Endodermal cell (in vitro differentiated cells): Measurements from ENCODE around the gene HIF1A. TPM values are rescaled to one million over a fixed set of nuclear protein-coding genes. Genes with fewer than 3 reads are reported as not detected.

Experiments used
- DNase-seq: peaks from one replicate; pipeline ENCODE4 v3.0.0-alpha.2; 2017
- H3K27ac ChIP-seq: 2 replicates; pipeline ENCODE4 v1.5.1; 2013; ENCODE audit warnings: mild to moderate bottlenecking, low read depth, low read length, moderate library complexity
- H3K27me3 ChIP-seq: 2 replicates; pipeline ENCODE4 v1.6.1; 2013; ENCODE audit warnings: mild to moderate bottlenecking, low read length, moderate library complexity; ENCODE audit not compliant: insufficient read depth, control insufficient read depth, poor library complexity, severe bottlenecking
- H3K36me3 ChIP-seq: 2 replicates; pipeline ENCODE4 v1.7.0; 2013; ENCODE audit warnings: mild to moderate bottlenecking, low read length, moderate library complexity; ENCODE audit not compliant: control insufficient read depth, insufficient read depth
- H3K4me1 ChIP-seq: one replicate; pipeline ENCODE4 v1.7.0; 2013; ENCODE audit warnings: low read length; ENCODE audit not compliant: control insufficient read depth, insufficient read depth
- H3K4me3 ChIP-seq: 2 replicates; pipeline ENCODE4 v1.5.1; 2013; ENCODE audit warnings: mild to moderate bottlenecking, low read length, moderate library complexity
- H3K9ac ChIP-seq: 2 replicates; pipeline ENCODE4 v1.6.1; 2013; ENCODE audit warnings: mild to moderate bottlenecking, low read length, moderate library complexity; ENCODE audit not compliant: poor library complexity, severe bottlenecking; ENCODE audit errors: extremely low read depth
- H3K9me3 ChIP-seq: 2 replicates; pipeline ENCODE4 v1.6.1; 2013; ENCODE audit warnings: mild to moderate bottlenecking, low read length, moderate library complexity; ENCODE audit not compliant: control insufficient read depth
- H3K27ac Mint-ChIP-seq: 2 replicates; pipeline ENCODE4 v1.8.0; 2020; ENCODE audit warnings: mixed read lengths
- H3K27me3 Mint-ChIP-seq: 2 replicates; pipeline ENCODE4 v1.8.0; 2021; ENCODE audit warnings: mild to moderate bottlenecking, mixed read lengths; ENCODE audit not compliant: insufficient read depth
- H3K36me3 Mint-ChIP-seq: 2 replicates; pipeline ENCODE4 v1.8.0; 2020; ENCODE audit warnings: low read depth, mixed read lengths
- H3K4me1 Mint-ChIP-seq: 2 replicates; pipeline ENCODE4 v1.8.0; 2020; ENCODE audit warnings: mixed read lengths
- H3K4me3 Mint-ChIP-seq: 2 replicates; pipeline ENCODE4 v1.8.0; 2020; ENCODE audit warnings: mild to moderate bottlenecking, moderate library complexity, mixed read lengths
- H3K9me3 Mint-ChIP-seq: 2 replicates; pipeline ENCODE4 v1.8.0; 2020; ENCODE audit warnings: mild to moderate bottlenecking, mixed read lengths
- WGBS, 2 experiments: methylation state at CpG; one replicate each; pipeline versions ENCODE4 v1.1.5 to v1.1.7; 2013; ENCODE audit warnings: missing lambda C conversion rate in 2 of 2, mixed read lengths in 1 of 2; ENCODE audit not compliant: insufficient coverage in 1 of 2, insufficient read length in 1 of 2; 5-methylcytosine and 5-hydroxymethylcytosine counted together
- total RNA-seq, 2 donors: library from RNA; stranded (reverse); fragmentation: NEBNext Ultra II Directional in 1 of 2; extraction: Animal tissue kit (Norgen Biotek cat#: 25700) in 1 of 2; gene quantifications; 2 replicates in 1 of 2; 3 replicates in 1 of 2; pipeline ENCODE4 v1.2.1, GENCODE V29; 2021
- TF ChIP-seq, protein P1 (sequence below): fragments of 200-600 bp; sonication (generic); conservative IDR thresholded peaks from 2 replicates; pipeline ENCODE4 v1.5.0; 2021; ENCODE audit warnings: antibody characterized with exemption, mild to moderate bottlenecking

Gene HIF1A
- total RNA-seq, 2 donors from 2014 or later: 201 to 227 TPM

DNA sequence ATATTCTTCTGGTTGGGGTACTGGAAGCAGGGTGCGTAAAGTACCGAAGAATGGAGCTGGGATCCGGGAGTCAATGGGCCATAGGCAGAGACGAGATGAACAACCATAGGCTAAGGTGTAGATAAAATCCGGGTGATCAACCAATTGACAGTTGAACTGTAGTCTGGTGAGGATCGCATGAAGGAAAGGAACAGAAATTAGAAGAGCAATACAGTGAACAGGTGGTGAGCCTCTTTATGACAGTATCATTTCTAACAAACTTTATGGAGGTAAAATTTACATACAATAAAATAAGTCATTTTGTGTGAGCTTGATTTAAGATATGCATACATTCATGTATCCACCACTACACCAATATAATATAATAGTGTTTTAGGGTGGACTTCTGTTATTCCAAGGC lies 13.9 kb upstream of the HIF1A start:
- Histone ChIP-seq H3K4me3 (no peak overlapping the region), H3K36me3 (no peaks in the 10 kb centered on the region), H3K27ac (no peak overlapping the region), H3K27me3 (no peaks in the 10 kb centered on the region), H3K9ac (no peak overlapping the region), H3K4me1 (peaks cover 7% of the 10 kb centered on the region), H3K9me3 (no peaks in the 10 kb centered on the region)
- no peak for DNase-seq
- 91 to 93% methylated on average over 5 to 6 of the region's 6 CpGs for WGBS, 2 experiments
- no peaks in the 10 kb centered on the region for H3K36me3 Mint-ChIP-seq
- no peak overlapping the region for H3K27ac Mint-ChIP-seq
- peaks cover 16% of the 10 kb centered on the region for H3K4me1 Mint-ChIP-seq
- no peaks in the 10 kb centered on the region for H3K27me3 Mint-ChIP-seq
- H3K4me3 Mint-ChIP-seq: no peak overlapping the region
- no peaks in the 10 kb centered on the region for H3K9me3 Mint-ChIP-seq
- TF ChIP-seq, protein P1, sequence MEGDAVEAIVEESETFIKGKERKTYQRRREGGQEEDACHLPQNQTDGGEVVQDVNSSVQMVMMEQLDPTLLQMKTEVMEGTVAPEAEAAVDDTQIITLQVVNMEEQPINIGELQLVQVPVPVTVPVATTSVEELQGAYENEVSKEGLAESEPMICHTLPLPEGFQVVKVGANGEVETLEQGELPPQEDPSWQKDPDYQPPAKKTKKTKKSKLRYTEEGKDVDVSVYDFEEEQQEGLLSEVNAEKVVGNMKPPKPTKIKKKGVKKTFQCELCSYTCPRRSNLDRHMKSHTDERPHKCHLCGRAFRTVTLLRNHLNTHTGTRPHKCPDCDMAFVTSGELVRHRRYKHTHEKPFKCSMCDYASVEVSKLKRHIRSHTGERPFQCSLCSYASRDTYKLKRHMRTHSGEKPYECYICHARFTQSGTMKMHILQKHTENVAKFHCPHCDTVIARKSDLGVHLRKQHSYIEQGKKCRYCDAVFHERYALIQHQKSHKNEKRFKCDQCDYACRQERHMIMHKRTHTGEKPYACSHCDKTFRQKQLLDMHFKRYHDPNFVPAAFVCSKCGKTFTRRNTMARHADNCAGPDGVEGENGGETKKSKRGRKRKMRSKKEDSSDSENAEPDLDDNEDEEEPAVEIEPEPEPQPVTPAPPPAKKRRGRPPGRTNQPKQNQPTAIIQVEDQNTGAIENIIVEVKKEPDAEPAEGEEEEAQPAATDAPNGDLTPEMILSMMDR: no peak

DNA sequence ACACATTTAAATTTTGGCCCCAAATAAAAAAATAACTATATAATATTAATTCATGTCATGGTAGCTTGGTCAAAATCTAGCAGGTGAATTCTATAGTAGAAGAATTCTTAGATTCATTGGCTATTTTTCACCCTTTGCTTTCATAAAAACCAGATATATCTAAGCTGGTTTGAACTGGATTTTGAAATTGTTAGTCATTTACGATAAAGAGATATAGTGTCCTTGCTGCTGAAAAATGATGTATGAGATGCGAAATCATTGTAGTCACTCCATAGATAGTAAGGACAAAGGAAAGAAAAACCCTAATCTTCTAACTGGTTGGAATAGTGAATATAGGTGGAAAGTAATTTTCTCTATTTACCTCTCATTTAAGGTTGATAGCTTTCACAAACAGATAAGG lies 12.2 kb upstream of the HIF1A start:
- Histone ChIP-seq H3K27me3 (no peaks in the 10 kb centered on the region), H3K9me3 (peaks cover 5% of the 10 kb centered on the region), H3K27ac (no peak overlapping the region), H3K4me3 (no peak overlapping the region), H3K9ac (no peak overlapping the region), H3K4me1 (peaks cover 7% of the 10 kb centered on the region), H3K36me3 (no peaks in the 10 kb centered on the region)
- DNase-seq: no peak
- Mint-ChIP-seq H3K4me3 (no peak overlapping the region), H3K27ac (no peak overlapping the region), H3K9me3 (no peaks in the 10 kb centered on the region), H3K4me1 (peaks cover 16% of the 10 kb centered on the region), H3K36me3 (no peaks in the 10 kb centered on the region), H3K27me3 (no peaks in the 10 kb centered on the region)
- WGBS, 2 experiments: 97 to 100% methylated on average over 1 to 2 of the region's 2 CpGs
- TF ChIP-seq, protein P1: no peak

DNA sequence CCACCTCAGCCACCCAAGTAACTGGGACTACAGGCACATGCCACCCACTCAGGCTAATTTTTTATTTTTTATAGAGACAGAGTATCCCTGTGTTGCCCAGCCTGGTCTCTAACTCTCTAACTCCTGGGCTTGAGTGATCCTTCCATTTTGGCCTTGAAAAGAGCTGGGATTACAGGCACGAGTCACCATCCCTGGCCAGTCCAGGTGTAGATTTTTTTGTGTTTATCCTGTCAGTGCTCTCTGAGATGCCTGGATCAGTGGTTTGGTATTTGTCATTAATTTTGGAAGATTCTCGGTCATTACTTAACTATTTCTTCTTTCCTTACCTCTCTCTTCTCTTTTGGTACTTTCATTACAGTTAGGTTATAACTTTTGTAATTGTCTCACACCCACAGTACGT lies 5.3 kb upstream of the HIF1A start:
- Histone ChIP-seq H3K9me3 (peaks cover 5% of the 10 kb centered on the region), H3K4me1 (no peaks in the 10 kb centered on the region), H3K27ac (no peak overlapping the region), H3K9ac (no peak overlapping the region), H3K27me3 (no peaks in the 10 kb centered on the region), H3K4me3 (no peak overlapping the region), H3K36me3 (no peaks in the 10 kb centered on the region)
- TF ChIP-seq, protein P1: no peak
- no peak for DNase-seq
- no peaks in the 10 kb centered on the region for H3K36me3 Mint-ChIP-seq
- no peaks in the 10 kb centered on the region for H3K9me3 Mint-ChIP-seq
- WGBS, 2 experiments: 0 to 65% methylated on average over 1 to 3 of the region's 3 CpGs
- H3K4me1 Mint-ChIP-seq: peaks cover 21% of the 10 kb centered on the region
- no peaks in the 10 kb centered on the region for H3K27me3 Mint-ChIP-seq
- H3K27ac Mint-ChIP-seq: no peak overlapping the region
- H3K4me3 Mint-ChIP-seq: no peak overlapping the region
